HepG2 (cell line): ENCODE measurements around the gene NINL. TPM values are rescaled to one million over a fixed set of nuclear protein-coding genes. Genes with fewer than 3 reads are reported as not detected.

ENCODE experiments used
- ADNP ChIP-seq: sonication (generic); formaldehyde crosslinking; IDR thresholded peaks from 2 replicates; pipeline ENCODE4 v1.4.0; 2020; ENCODE audit warnings: missing genetic modification reagents
- BORCS8-MEF2B ChIP-seq: sonication (generic); formaldehyde crosslinking; IDR thresholded peaks from 2 replicates; pipeline ENCODE4 v1.8.0; 2022; ENCODE audit warnings: mild to moderate bottlenecking, missing genetic modification reagents
- PCBP1 ChIP-seq: fragments of 200-400 bp; formaldehyde crosslinking; IDR thresholded peaks from 2 replicates; pipeline ENCODE4 v1.6.1; 2017; ENCODE audit warnings: mild to moderate bottlenecking, low read depth, low read length, borderline replicate concordance
- RBAK ChIP-seq: sonication (generic); formaldehyde crosslinking; IDR thresholded peaks from 2 replicates; pipeline ENCODE4 v1.5.1; 2020; ENCODE audit warnings: mild to moderate bottlenecking, missing genetic modification reagents
- SNRNP70 ChIP-seq: fragments of 200-400 bp; formaldehyde crosslinking; IDR thresholded peaks from 2 replicates; pipeline ENCODE4 v1.6.1; 2017; ENCODE audit warnings: mild to moderate bottlenecking, low read depth, low read length, moderate library complexity
- ZBTB34 ChIP-seq: sonication (generic); formaldehyde crosslinking; IDR thresholded peaks from 2 replicates; pipeline ENCODE4 v1.8.0; 2022; ENCODE audit warnings: mild to moderate bottlenecking, missing genetic modification reagents
- ZNF570 ChIP-seq: sonication (generic); formaldehyde crosslinking; IDR thresholded peaks from 2 replicates; pipeline ENCODE4 v1.4.0; 2020; ENCODE audit warnings: mild to moderate bottlenecking, missing genetic modification reagents, borderline replicate concordance
- ZNF691 ChIP-seq: sonication (generic); formaldehyde crosslinking; IDR thresholded peaks from 2 replicates; pipeline ENCODE4 v1.4.0; 2020; ENCODE audit warnings: missing genetic modification reagents, low read depth, mild to moderate bottlenecking, borderline replicate concordance
- ZNF792 ChIP-seq: IDR thresholded peaks from 2 replicates; pipeline ENCODE4 v1.6.1; 2016
- polyA plus RNA-seq, 8 experiments: library from polyadenylated mRNA; depleted of rRNA in 3 of 8; stranded (reverse) in 7 of 8; unstranded in 1 of 8; fragments of >200 nt; fragmentation: Illumina TruSeq in 4 of 8; extraction: Trizol in 4 of 8; gene quantifications; 2 replicates each; pipeline versions ENCODE4 v1.2.1 to v1.2.3, GENCODE V29; 2011 to 2016; ENCODE audit warnings: low read depth in 4 of 8, missing spikeins in 1 of 8, mixed read lengths in 1 of 8; ENCODE audit not compliant: insufficient read depth in 1 of 8
- total RNA-seq, 5 experiments: library from RNA; depleted of rRNA; stranded (reverse); fragments of >200 nt; fragmentation: Illumina TruSeq; extraction: Trizol; gene quantifications; 2 replicates each; pipeline ENCODE4 v1.2.3, GENCODE V29; 2016; ENCODE audit warnings: low read depth in 1 of 5
- TF ChIP-seq, protein P1 (sequence below): sonication (generic); formaldehyde crosslinking; IDR thresholded peaks from one replicate; pipeline ENCODE4 v1.5.1; 2020; ENCODE audit warnings: mild to moderate bottlenecking, missing genetic modification reagents; ENCODE audit errors: not compliant biosample characterization
- TF ChIP-seq, protein P2 (sequence below): sonication (generic); formaldehyde crosslinking; IDR thresholded peaks from 2 replicates; pipeline ENCODE4 v1.4.0; 2020; ENCODE audit warnings: missing genetic modification reagents
- TF ChIP-seq, protein P3 (sequence below): sonication (generic); formaldehyde crosslinking; IDR thresholded peaks from 2 replicates; pipeline ENCODE4 v1.4.0; 2020; ENCODE audit warnings: missing genetic modification reagents, borderline replicate concordance

Gene NINL
- total and polyA plus RNA-seq, 2 of the 13 experiments (the other 11 are each of a cell fraction or from before 2014, with no cell fraction given), result 32.3 to 34.3 TPM

- TF ChIP-seq, protein P1, sequence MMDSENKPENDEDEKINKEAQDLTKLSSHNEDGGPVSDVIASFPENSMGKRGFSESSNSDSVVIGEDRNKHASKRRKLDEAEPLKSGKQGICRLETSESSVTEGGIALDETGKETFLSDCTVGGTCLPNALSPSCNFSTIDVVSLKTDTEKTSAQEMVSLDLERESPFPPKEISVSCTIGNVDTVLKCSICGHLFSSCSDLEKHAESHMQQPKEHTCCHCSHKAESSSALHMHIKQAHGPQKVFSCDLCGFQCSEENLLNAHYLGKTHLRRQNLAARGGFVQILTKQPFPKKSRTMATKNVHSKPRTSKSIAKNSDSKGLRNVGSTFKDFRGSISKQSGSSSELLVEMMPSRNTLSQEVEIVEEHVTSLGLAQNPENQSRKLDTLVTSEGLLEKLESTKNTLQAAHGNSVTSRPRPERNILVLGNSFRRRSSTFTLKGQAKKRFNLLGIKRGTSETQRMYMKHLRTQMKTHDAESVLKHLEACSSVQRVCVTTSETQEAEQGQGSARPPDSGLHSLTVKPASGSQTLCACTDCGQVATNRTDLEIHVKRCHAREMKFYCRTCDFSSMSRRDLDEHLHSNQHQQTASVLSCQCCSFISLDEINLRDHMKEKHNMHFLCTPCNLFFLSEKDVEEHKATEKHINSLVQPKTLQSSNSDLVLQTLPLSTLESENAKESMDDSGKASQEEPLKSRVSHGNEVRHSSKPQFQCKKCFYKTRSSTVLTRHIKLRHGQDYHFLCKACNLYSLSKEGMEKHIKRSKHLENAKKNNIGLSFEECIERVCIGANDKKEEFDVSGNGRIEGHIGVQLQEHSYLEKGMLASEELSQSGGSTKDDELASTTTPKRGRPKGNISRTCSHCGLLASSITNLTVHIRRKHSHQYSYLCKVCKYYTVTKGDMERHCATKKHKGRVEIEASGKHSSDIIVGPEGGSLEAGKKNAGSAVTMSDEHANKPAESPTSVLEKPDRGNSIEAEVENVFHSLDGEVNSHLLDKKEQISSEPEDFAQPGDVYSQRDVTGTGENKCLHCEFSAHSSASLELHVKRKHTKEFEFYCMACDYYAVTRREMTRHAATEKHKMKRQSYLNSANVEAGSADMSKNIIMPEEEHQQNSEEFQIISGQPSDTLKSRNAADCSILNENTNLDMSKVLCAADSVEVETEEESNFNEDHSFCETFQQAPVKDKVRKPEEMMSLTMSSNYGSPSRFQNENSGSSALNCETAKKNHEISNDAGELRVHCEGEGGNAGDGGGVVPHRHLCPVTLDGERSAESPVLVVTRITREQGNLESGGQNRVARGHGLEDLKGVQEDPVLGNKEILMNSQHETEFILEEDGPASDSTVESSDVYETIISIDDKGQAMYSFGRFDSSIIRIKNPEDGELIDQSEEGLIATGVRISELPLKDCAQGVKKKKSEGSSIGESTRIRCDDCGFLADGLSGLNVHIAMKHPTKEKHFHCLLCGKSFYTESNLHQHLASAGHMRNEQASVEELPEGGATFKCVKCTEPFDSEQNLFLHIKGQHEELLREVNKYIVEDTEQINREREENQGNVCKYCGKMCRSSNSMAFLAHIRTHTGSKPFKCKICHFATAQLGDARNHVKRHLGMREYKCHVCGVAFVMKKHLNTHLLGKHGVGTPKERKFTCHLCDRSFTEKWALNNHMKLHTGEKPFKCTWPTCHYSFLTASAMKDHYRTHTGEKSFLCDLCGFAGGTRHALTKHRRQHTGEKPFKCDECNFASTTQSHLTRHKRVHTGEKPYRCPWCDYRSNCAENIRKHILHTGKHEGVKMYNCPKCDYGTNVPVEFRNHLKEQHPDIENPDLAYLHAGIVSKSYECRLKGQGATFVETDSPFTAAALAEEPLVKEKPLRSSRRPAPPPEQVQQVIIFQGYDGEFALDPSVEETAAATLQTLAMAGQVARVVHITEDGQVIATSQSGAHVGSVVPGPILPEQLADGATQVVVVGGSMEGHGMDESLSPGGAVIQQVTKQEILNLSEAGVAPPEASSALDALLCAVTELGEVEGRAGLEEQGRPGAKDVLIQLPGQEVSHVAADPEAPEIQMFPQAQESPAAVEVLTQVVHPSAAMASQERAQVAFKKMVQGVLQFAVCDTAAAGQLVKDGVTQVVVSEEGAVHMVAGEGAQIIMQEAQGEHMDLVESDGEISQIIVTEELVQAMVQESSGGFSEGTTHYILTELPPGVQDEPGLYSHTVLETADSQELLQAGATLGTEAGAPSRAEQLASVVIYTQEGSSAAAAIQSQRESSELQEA (CRISPR knock-in tag), result no peak
- TF ChIP-seq PCBP1, result no peak
- TF ChIP-seq, protein P2, sequence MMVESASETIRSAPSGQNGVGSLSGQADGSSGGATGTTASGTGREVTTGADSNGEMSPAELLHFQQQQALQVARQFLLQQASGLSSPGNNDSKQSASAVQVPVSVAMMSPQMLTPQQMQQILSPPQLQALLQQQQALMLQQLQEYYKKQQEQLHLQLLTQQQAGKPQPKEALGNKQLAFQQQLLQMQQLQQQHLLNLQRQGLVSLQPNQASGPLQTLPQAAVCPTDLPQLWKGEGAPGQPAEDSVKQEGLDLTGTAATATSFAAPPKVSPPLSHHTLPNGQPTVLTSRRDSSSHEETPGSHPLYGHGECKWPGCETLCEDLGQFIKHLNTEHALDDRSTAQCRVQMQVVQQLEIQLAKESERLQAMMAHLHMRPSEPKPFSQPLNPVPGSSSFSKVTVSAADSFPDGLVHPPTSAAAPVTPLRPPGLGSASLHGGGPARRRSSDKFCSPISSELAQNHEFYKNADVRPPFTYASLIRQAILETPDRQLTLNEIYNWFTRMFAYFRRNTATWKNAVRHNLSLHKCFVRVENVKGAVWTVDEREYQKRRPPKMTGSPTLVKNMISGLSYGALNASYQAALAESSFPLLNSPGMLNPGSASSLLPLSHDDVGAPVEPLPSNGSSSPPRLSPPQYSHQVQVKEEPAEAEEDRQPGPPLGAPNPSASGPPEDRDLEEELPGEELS (CRISPR knock-in tag), result peak; percentile 72
- no peak for TF ChIP-seq ZNF570 (CRISPR knock-in tag)
- TF ChIP-seq ZNF792 (CRISPR knock-in tag), result no peak
- no peak for TF ChIP-seq RBAK
- TF ChIP-seq ADNP (CRISPR knock-in tag), result no peak
- no peak for TF ChIP-seq ZBTB34 (CRISPR knock-in tag)
- TF ChIP-seq ZNF691 (CRISPR knock-in tag), result no peak
- no peak for TF ChIP-seq SNRNP70
- TF ChIP-seq, protein P3, sequence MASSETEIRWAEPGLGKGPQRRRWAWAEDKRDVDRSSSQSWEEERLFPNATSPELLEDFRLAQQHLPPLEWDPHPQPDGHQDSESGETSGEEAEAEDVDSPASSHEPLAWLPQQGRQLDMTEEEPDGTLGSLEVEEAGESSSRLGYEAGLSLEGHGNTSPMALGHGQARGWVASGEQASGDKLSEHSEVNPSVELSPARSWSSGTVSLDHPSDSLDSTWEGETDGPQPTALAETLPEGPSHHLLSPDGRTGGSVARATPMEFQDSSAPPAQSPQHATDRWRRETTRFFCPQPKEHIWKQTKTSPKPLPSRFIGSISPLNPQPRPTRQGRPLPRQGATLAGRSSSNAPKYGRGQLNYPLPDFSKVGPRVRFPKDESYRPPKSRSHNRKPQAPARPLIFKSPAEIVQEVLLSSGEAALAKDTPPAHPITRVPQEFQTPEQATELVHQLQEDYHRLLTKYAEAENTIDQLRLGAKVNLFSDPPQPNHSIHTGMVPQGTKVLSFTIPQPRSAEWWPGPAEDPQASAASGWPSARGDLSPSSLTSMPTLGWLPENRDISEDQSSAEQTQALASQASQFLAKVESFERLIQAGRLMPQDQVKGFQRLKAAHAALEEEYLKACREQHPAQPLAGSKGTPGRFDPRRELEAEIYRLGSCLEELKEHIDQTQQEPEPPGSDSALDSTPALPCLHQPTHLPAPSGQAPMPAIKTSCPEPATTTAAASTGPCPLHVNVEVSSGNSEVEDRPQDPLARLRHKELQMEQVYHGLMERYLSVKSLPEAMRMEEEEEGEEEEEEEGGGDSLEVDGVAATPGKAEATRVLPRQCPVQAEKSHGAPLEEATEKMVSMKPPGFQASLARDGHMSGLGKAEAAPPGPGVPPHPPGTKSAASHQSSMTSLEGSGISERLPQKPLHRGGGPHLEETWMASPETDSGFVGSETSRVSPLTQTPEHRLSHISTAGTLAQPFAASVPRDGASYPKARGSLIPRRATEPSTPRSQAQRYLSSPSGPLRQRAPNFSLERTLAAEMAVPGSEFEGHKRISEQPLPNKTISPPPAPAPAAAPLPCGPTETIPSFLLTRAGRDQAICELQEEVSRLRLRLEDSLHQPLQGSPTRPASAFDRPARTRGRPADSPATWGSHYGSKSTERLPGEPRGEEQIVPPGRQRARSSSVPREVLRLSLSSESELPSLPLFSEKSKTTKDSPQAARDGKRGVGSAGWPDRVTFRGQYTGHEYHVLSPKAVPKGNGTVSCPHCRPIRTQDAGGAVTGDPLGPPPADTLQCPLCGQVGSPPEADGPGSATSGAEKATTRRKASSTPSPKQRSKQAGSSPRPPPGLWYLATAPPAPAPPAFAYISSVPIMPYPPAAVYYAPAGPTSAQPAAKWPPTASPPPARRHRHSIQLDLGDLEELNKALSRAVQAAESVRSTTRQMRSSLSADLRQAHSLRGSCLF (CRISPR knock-in tag), result no peak
- TF ChIP-seq BORCS8-MEF2B, result no peak
These were observed 31.5 kb downstream of the NINL start (continued) for GRCh38 chr20:25553819-25554296.
